ENCODE data around the gene PLD3. TPM values are rescaled to one million over a fixed set of nuclear protein-coding genes. Genes with fewer than 3 reads are reported as not detected.

PLD3 gene
- total RNA-seq, 2 experiments from 2014 or later, result 54.4 to 56.7 TPM

GRCh38 chr19:40415768-40416167 is 67.3 kb downstream of the PLD3 start:
- Mint-ChIP-seq H3K4me3 (no peak overlapping the region), H3K4me1 (ENCODE audit: low read depth) (peaks cover 7% of the 10 kb centered on the region), H3K27ac (no peak overlapping the region), H3K27me3 (no peaks in the 10 kb centered on the region), H3K36me3 (ENCODE audit: low read depth) (no peaks in the 10 kb centered on the region), H3K9me3 (no peaks in the 10 kb centered on the region)
- no peak for TF ChIP-seq CTCF (IDR thresholded peaks at IDR 0.05)
- ATAC-seq, result no peak
- no peak for DNase-seq
- intact Hi-C loops (cut with micrococcal nuclease), result no loop called here
- POLR2A ChIA-PET, result interaction anchor here (0.8 to 1.6 kb wide), 3 partner anchors 8 to 10 kb away, joined by 3 to 4 read pairs (median 3); partner anchors contain the start of gene SERTAD1
- CTCF ChIA-PET, result interaction anchor here (1.0 to 1.7 kb wide), 2 partner anchors 12 to 250 kb away, joined by 3 to 5 read pairs; no protein-coding TSS in a partner anchor

GRCh38 chr19:40416918-40417642 is 68.6 kb downstream of the PLD3 start:
- H3K9me3 Mint-ChIP-seq, result no peaks in the 10 kb centered on the region
- CTCF ChIA-PET, result no interaction called here
- H3K27ac Mint-ChIP-seq, result peak overlapping the region; percentile 0
- TF ChIP-seq CTCF (IDR thresholded peaks at IDR 0.05), result no peak
- DNase-seq (peak; percentile 35), ATAC-seq (peak; percentile 6)
- peaks cover 2% of the 10 kb centered on the region for H3K36me3 Mint-ChIP-seq (ENCODE audit: low read depth)
- peaks cover 7% of the 10 kb centered on the region for H3K4me1 Mint-ChIP-seq (ENCODE audit: low read depth)
- intact Hi-C loops (cut with micrococcal nuclease), result no loop called here
- POLR2A ChIA-PET, result interaction anchor here (0.6 to 1.6 kb wide), 3 partner anchors 9 to 16 kb away, joined by 3 to 4 read pairs (median 3); partner anchors contain the start of gene SERTAD1
- no peaks in the 10 kb centered on the region for H3K27me3 Mint-ChIP-seq
- H3K4me3 Mint-ChIP-seq, result no peak overlapping the region

GRCh38 chr19:40417643-40417981 is 69.1 kb downstream of the PLD3 start:
- Mint-ChIP-seq H3K27me3 (no peaks in the 10 kb centered on the region), H3K36me3 (ENCODE audit: low read depth) (peaks cover 8% of the 10 kb centered on the region), H3K4me1 (ENCODE audit: low read depth) (peaks cover 11% of the 10 kb centered on the region), H3K27ac (peak overlapping the region; percentile 13), H3K9me3 (no peaks in the 10 kb centered on the region), H3K4me3 (no peak overlapping the region)
- intact Hi-C loops (cut with micrococcal nuclease), result no loop called here
- TF ChIP-seq CTCF (IDR thresholded peaks at IDR 0.05), result no peak
- POLR2A ChIA-PET, result no interaction called here
- CTCF ChIA-PET, result no interaction called here
- no peak for ATAC-seq
- DNase-seq, result no peak

- DNase-seq (no peak), ATAC-seq (no peak)
- H3K27ac Mint-ChIP-seq, result peak overlapping the region; percentile 13
- no peaks in the 10 kb centered on the region for H3K27me3 Mint-ChIP-seq
- no peak overlapping the region for H3K4me3 Mint-ChIP-seq
- TF ChIP-seq CTCF (IDR thresholded peaks at IDR 0.05), result no peak
- H3K36me3 Mint-ChIP-seq (ENCODE audit: low read depth), result peaks cover 9% of the 10 kb centered on the region
- intact Hi-C loops (cut with micrococcal nuclease), result no loop called here
- ChIA-PET POLR2A (no interaction called here), CTCF (interaction anchor here (0.9 to 3.9 kb wide), 2 partner anchors 9 to 15 kb away, joined by 3 to 38 read pairs; no protein-coding TSS in a partner anchor)
- H3K9me3 Mint-ChIP-seq, result no peaks in the 10 kb centered on the region
- peaks cover 14% of the 10 kb centered on the region for H3K4me1 Mint-ChIP-seq (ENCODE audit: low read depth)
Observed at GRCh38 chr19:40418040-40418439, 69.5 kb downstream of the PLD3 start.

GRCh38 chr19:40419066-40419612 is 70.6 kb downstream of the PLD3 start:
- no peak overlapping the region for H3K27ac Mint-ChIP-seq
- intact Hi-C loops (cut with micrococcal nuclease), result no loop called here
- CTCF ChIA-PET, result interaction anchor here (2.9 to 4.8 kb wide), 3 partner anchors 10 to 113 kb away, joined by 25 to 38 read pairs (median 28); partner anchors contain the start of gene SERTAD3
- POLR2A ChIA-PET, result no interaction called here
- DNase-seq, result no peak
- H3K9me3 Mint-ChIP-seq, result no peaks in the 10 kb centered on the region
- no peak overlapping the region for H3K4me3 Mint-ChIP-seq
- no peak for TF ChIP-seq CTCF (IDR thresholded peaks at IDR 0.05)
- ATAC-seq, result no peak
- H3K4me1 Mint-ChIP-seq (ENCODE audit: low read depth), result peaks cover 15% of the 10 kb centered on the region
- no peaks in the 10 kb centered on the region for H3K27me3 Mint-ChIP-seq
- peaks cover 11% of the 10 kb centered on the region for H3K36me3 Mint-ChIP-seq (ENCODE audit: low read depth)
